ENCODE results near the gene TMEM63B.

DNA sequence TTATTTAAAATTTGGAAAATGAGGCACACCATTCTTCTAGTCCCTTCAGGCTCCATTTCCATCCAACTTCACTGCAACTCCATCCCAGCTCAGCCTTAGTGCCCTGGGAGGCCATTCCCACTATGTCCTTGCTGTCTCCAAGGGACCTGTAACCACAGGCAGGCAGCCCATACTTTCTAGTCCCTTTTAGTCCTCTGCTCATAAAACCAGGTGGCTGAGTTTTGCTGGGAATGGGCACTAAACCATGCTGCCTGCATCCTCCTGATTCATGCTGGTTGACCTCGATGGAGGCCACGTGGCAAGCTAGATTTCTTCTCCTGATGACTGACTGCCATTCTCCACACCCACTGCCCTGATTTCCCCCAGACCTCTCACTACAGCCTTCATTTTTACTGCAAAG lies 61.9 kb downstream of the TMEM63B start:
- no peak for TF ChIP-seq POLR2AphosphoS5 (IDR thresholded peaks at IDR 0.05; ENCODE audit: borderline replicate concordance, low read depth, low read length)
- no peak for TF ChIP-seq EZH2 (IDR thresholded peaks at IDR 0.05)
